H1 (cell line): ENCODE results near the gene SLC9A7. TPM values are rescaled to one million over a fixed set of nuclear protein-coding genes. Genes with fewer than 3 reads are reported as not detected.

Experiments used
- CTCF ChIA-PET: fragments of 300-600 bp; sonication (Branson Sonifier 250); formaldehyde crosslinking; loops from one replicate; lab custom pipeline; 2021; ENCODE audit not compliant: partially characterized antibody; lab: Charles Lee
- POLR2A ChIA-PET: fragments of 300-600 bp; sonication (Branson Sonifier 250); formaldehyde crosslinking; loops from one replicate; lab custom pipeline; 2021; ENCODE audit warnings: inconsistent platforms; ENCODE audit not compliant: partially characterized antibody; lab: Charles Lee
- DNase-seq, 2 experiments: peaks; one replicate each; pipeline versions ENCODE4 v3.0.0 to v3.0.0-alpha.2; 2010 to 2022; ENCODE audit warnings: low spot score in 2 of 2, low read depth in 1 of 2, mixed read lengths in 1 of 2
- FAIRE-seq: peaks from 2 replicates; lab custom pipeline; 2011; peaks lifted over from hg19 to GRCh38; lab: Jason Lieb, UNC
- H2AFZ ChIP-seq: 2 replicates; pipeline ENCODE4 v1.8.1; 2012; ENCODE audit warnings: low read length, inconsistent platforms
- H2AK5ac ChIP-seq: 2 replicates; pipeline ENCODE4 v1.6.1; 2013; ENCODE audit warnings: low read depth, low read length
- H2BK120ac ChIP-seq: replicated peaks from 2 replicates; pipeline ENCODE3; 2013; ENCODE audit warnings: low read depth, low read length, inconsistent platforms
- H2BK12ac ChIP-seq: 2 replicates; pipeline ENCODE4 v1.6.1; 2013; ENCODE audit warnings: low read depth, low read length
- H2BK15ac ChIP-seq: 2 replicates; pipeline ENCODE4 v1.6.1; 2013; ENCODE audit warnings: low read length
- H2BK20ac ChIP-seq: 2 replicates; pipeline ENCODE4 v1.6.1; 2013; ENCODE audit warnings: low read length
- H2BK5ac ChIP-seq: 2 replicates; pipeline ENCODE4 v1.6.1; 2013; ENCODE audit warnings: low read depth, low read length
- H3K14ac ChIP-seq: 2 replicates; pipeline ENCODE4 v1.6.1; 2013; ENCODE audit warnings: inconsistent platforms; ENCODE audit not compliant: insufficient read length
- H3K18ac ChIP-seq: 2 replicates; pipeline ENCODE4 v1.6.1; 2013; ENCODE audit warnings: low read length; ENCODE audit errors: extremely low read depth
- H3K23ac ChIP-seq: 2 replicates; pipeline ENCODE4 v1.6.1; 2013; ENCODE audit warnings: inconsistent platforms; ENCODE audit not compliant: insufficient read length
- H3K23me2 ChIP-seq: 2 replicates; pipeline ENCODE4 v1.6.1; 2013; ENCODE audit warnings: low read depth, low read length
- H3K27ac ChIP-seq: 2 replicates; pipeline ENCODE4 v1.6.1; 2011; ENCODE audit warnings: low read depth, low read length, inconsistent platforms
- H3K27me3 ChIP-seq, 4 experiments: replicated peaks in 1 of 4; 1 replicate in 1 of 4; 2 replicates in 3 of 4; pipeline versions ENCODE4 v1.6.1 to v1.8.1; 2011 to 2013; ENCODE audit warnings: low read length in 3 of 4, mild to moderate bottlenecking in 3 of 4, inconsistent platforms in 2 of 4, mixed read lengths in 2 of 4, moderate library complexity in 1 of 4; ENCODE audit not compliant: control insufficient read depth in 3 of 4, insufficient read depth in 3 of 4; ENCODE audit errors: extremely low read depth in 1 of 4
- H3K36me3 ChIP-seq, 4 experiments: 2 replicates each; pipeline versions ENCODE4 v1.6.1 to v1.8.1; 2011 to 2013; ENCODE audit warnings: mild to moderate bottlenecking in 4 of 4, low read length in 3 of 4, moderate library complexity in 2 of 4, control low read depth in 1 of 4, inconsistent platforms in 1 of 4; ENCODE audit not compliant: insufficient read depth in 4 of 4, control insufficient read depth in 2 of 4
- H3K4ac ChIP-seq: replicated peaks from 2 replicates; pipeline ENCODE3; 2013; ENCODE audit warnings: low read length, low read depth, mixed read lengths, inconsistent platforms; ENCODE audit not compliant: insufficient read length
- H3K4me1 ChIP-seq, 4 experiments: replicated peaks in 1 of 4; 1 replicate in 1 of 4; 2 replicates in 3 of 4; pipeline versions ENCODE4 v1.6.1 to v1.8.1; 2011 to 2013; ENCODE audit warnings: low read length in 3 of 4, inconsistent platforms in 2 of 4, mixed read lengths in 1 of 4; ENCODE audit not compliant: insufficient read depth in 4 of 4, control insufficient read depth in 3 of 4
- H3K4me2 ChIP-seq, 2 experiments: 2 replicates each; pipeline versions ENCODE4 v1.6.1 to v1.8.1; 2011 to 2013; ENCODE audit warnings: low read depth in 2 of 2, low read length in 2 of 2, control low read depth in 1 of 2, inconsistent platforms in 1 of 2, mild to moderate bottlenecking in 1 of 2; ENCODE audit not compliant: insufficient read depth in 1 of 2
- H3K4me3 ChIP-seq, 4 experiments: fragments of 200-600, 300-600 bp in 1 of 4; sonication (generic), shearing (Covaris generic), sonication (Bioruptor Twin) in 1 of 4; 2 replicates each; pipeline versions ENCODE4 v1.5.1 to v1.8.1; 2011 to 2016; ENCODE audit warnings: low read length in 4 of 4, low read depth in 3 of 4, control low read depth in 2 of 4, inconsistent platforms in 2 of 4, mild to moderate bottlenecking in 2 of 4, mixed read lengths in 1 of 4, moderate library complexity in 1 of 4; ENCODE audit not compliant: insufficient read depth in 2 of 4; ENCODE audit errors: extremely low read depth in 1 of 4
- H3K56ac ChIP-seq: replicated peaks from 2 replicates; pipeline ENCODE3; 2013; ENCODE audit warnings: low read depth, mild to moderate bottlenecking, mixed read lengths, low read length, inconsistent platforms; ENCODE audit not compliant: insufficient read length
- H3K79me1 ChIP-seq: 2 replicates; pipeline ENCODE4 v1.6.1; 2013; ENCODE audit warnings: low read depth, low read length, control low read depth
- H3K79me2 ChIP-seq, 2 experiments: 2 replicates each; pipeline versions ENCODE4 v1.6.1 to v1.8.1; 2012 to 2013; ENCODE audit warnings: low read length in 2 of 2, mild to moderate bottlenecking in 2 of 2, inconsistent platforms in 1 of 2; ENCODE audit not compliant: insufficient read depth in 2 of 2, control insufficient read depth in 1 of 2
- H3K9ac ChIP-seq, 4 experiments: replicated peaks in 1 of 4; 1 replicate in 1 of 4; 2 replicates in 3 of 4; pipeline versions ENCODE4 v1.6.1 to v1.8.1; 2011 to 2013; ENCODE audit warnings: low read depth in 3 of 4, low read length in 3 of 4, control low read depth in 2 of 4, mild to moderate bottlenecking in 2 of 4, moderate library complexity in 2 of 4, inconsistent platforms in 1 of 4; ENCODE audit errors: extremely low read depth in 1 of 4
- H3K9me3 ChIP-seq, 2 experiments: 2 replicates each; pipeline versions ENCODE4 v1.6.1 to v1.8.1; 2012 to 2013; ENCODE audit warnings: mild to moderate bottlenecking in 2 of 2, moderate library complexity in 2 of 2, control low read depth in 1 of 2, inconsistent platforms in 1 of 2, low read depth in 1 of 2, low read length in 1 of 2, mixed read lengths in 1 of 2; ENCODE audit not compliant: insufficient read depth in 2 of 2
- H4K20me1 ChIP-seq, 2 experiments: replicated peaks in 1 of 2; 2 replicates each; pipeline versions ENCODE3 to v1.8.1; 2011 to 2013; ENCODE audit warnings: inconsistent platforms in 2 of 2, low read length in 2 of 2, mild to moderate bottlenecking in 1 of 2; ENCODE audit not compliant: insufficient read depth in 2 of 2, control insufficient read depth in 1 of 2
- H4K5ac ChIP-seq: 2 replicates; pipeline ENCODE4 v1.6.1; 2013; ENCODE audit warnings: low read length, low read depth, mixed read lengths, inconsistent platforms; ENCODE audit not compliant: insufficient read length
- H4K8ac ChIP-seq: 2 replicates; pipeline ENCODE4 v1.8.0; 2013; ENCODE audit warnings: mild to moderate bottlenecking, moderate library complexity, low read length, inconsistent platforms; ENCODE audit not compliant: insufficient read depth; ENCODE audit errors: extremely low read depth
- H4K91ac ChIP-seq: replicated peaks from 2 replicates; pipeline ENCODE3; 2013; ENCODE audit warnings: low read length, mixed read lengths, inconsistent platforms; ENCODE audit not compliant: insufficient read length
- SP4 ChIP-seq: IDR thresholded peaks from 2 replicates; pipeline ENCODE4 v1.6.1; 2012; ENCODE audit warnings: low read length, inconsistent platforms
- polyA plus RNA-seq, 7 experiments: library from polyadenylated mRNA; depleted of rRNA in 3 of 7; stranded (reverse) in 5 of 7; unstranded in 2 of 7; fragments of >200 nt in 5 of 7; fragments of 200-250 nt in 2 of 7; gene quantifications; 1 replicate in 5 of 7; 2 replicates in 1 of 7; 4 replicates in 1 of 7; pipeline versions ENCODE4 v1.2.1 to v1.2.3, GENCODE V29; 2011 to 2013; ENCODE audit warnings: missing spikeins in 2 of 7, mixed read lengths in 2 of 7
- total RNA-seq: library from RNA; stranded (reverse); fragmentation: NEBNext Ultra II Directional; extraction: Animal tissue kit (Norgen Biotek cat#: 25700); gene quantifications from 2 replicates; pipeline ENCODE4 v1.2.1, GENCODE V29; 2021

The SLC9A7 gene
- total and polyA plus RNA-seq, 2 of the 8 experiments (the other 6 are each of a cell fraction or from before 2014, with no cell fraction given): 6.7 to 17.2 TPM

DNA sequence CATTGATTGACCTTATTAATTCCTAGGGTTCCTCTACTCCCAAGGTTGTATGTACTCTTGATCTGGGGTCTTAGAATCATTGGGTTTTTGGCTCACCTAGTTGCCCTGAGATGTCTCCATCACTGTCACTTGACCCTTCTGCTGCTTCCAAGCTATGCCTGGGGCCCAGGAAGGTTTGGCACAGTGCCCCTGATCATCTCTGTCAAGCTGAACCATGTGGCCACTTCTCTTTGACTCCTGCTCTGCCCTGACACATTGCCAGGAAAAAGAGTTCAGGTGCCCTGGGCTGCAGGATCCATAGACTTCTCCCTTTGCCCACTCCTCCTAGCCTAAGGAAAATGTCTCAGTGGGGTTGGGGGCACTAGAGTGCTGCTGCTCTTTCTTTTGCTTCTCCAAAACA, 189.3 kb downstream of the SLC9A7 start:
- Histone ChIP-seq H3K4me2 (no peak overlapping the region), H2AFZ (no peak overlapping the region), H2BK20ac (no peak overlapping the region), H3K56ac (no peak overlapping the region), H3K9ac (no peak overlapping the region), H3K4ac (no peak overlapping the region), H2BK12ac (no peak overlapping the region), H3K27ac (no peak overlapping the region), H3K23ac (no peak overlapping the region), H3K14ac (no peak overlapping the region), H3K79me1 (no peaks in the 10 kb centered on the region), H3K27me3 (no peaks in the 10 kb centered on the region), H4K91ac (no peak overlapping the region), H2BK120ac (no peak overlapping the region), H2BK15ac (no peak overlapping the region), H3K23me2 (peaks cover 3% of the 10 kb centered on the region), H3K4me1 (peaks cover 0 to 5% (median 0%) of the 10 kb centered on the region in 4 experiments; a peak in 1 of 7 replicates), H2BK5ac (no peak overlapping the region), H3K36me3 (no peaks in the 10 kb centered on the region), H3K4me3 (no peak overlapping the region), H4K8ac (no peak overlapping the region), H4K20me1 (no peaks in the 10 kb centered on the region), H3K18ac (no peak overlapping the region), H3K9me3 (no peaks in the 10 kb centered on the region), H2AK5ac (no peak overlapping the region), H4K5ac (no peak overlapping the region), H3K79me2 (no peaks in the 10 kb centered on the region; a peak in 1 of 4 replicates)
- CTCF ChIA-PET: no interaction called here
- DNase-seq (no peak), FAIRE-seq (no peak)
- POLR2A ChIA-PET: interaction anchor here (0.6 to 1.7 kb wide), 2 partner anchors 18 to 23 kb away, joined by 3 to 4 read pairs; no protein-coding TSS in a partner anchor
- no peak for TF ChIP-seq SP4
